ENCODE results near the gene PHOSPHO2.

- TF ChIP-seq CTCF (IDR thresholded peaks at IDR 0.05) (no peak), POLR2A (IDR thresholded peaks at IDR 0.05) (no peak)
Observed at GRCh38 chr2:169735623-169736022, 41.4 kb downstream of the PHOSPHO2 start.

Data from prostate gland (tissue), 2 donors.